Measurements from ENCODE around the gene IWS1.
"Not testable (repeated sequence)": the region's sequence is repeated elsewhere in the genome, so short reads cannot be mapped to it uniquely, and the experiment has no call there.

The IWS1 gene

DNA sequence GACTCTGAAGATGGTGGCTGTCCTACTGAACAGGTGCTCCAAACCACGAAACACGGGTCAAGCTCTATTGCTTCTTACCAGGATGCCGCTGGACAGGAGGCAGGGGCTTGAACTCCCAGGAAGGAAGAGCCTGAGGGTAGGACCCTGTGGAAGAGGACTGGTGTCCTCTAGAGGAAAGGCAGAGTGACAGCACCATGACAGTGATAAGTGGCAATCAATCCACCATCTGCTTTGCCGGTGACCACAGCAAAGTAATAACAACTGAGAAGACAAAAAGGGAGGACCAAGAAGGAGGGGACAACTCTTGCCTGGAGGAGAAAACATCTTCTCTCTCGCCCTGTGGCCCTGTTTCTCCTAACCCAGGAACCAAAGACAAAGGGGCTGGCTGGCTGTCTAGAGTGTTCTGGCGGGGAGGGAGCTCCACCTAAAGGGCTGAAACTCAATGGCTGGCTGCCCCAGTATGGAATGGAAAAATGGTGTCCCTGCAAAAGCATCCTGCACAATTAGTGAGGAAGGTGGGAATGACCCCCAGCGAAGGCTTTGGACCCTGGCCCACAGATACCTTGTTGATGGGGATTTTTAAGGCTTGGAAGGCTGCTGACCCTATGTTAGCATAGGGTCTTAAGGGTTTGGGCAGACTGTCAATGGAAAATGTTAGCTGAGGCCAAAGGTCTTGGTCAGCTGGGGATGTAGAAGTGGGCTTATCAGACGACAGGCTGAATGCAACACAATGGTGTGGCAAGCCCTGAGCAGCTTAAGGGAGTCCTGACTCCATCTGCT lies 72.7 kb downstream of the IWS1 start:
- no peak for DNase-seq

GRCh38 chr2:127453013-127453391 lies 73.3 kb downstream of the IWS1 start:
- no peak for DNase-seq

DNA sequence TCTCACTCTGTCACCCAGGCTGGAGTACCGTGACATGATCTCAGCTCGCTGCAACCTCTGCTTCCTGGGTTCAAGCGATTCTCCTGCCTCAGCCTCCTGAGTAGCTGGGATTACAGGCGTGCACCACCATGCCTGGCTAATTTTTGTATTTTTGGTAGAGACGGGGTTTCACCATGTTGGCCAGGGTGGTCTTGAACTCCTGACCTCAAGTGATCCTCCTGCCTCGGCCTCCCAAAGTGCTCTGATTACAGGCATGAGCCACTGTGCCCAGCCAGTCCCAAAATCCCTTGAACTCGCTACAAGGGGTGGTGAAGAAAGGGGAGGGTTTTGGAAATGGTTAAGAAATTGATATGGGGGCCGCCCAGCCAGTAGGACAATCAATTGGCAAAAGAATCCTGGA lies 73.9 kb downstream of the IWS1 start:
- DNase-seq: not testable (repeated sequence)

- no peak for DNase-seq
Measured at GRCh38 chr2:127451981-127452380, 74.3 kb downstream of the IWS1 start.

DNA sequence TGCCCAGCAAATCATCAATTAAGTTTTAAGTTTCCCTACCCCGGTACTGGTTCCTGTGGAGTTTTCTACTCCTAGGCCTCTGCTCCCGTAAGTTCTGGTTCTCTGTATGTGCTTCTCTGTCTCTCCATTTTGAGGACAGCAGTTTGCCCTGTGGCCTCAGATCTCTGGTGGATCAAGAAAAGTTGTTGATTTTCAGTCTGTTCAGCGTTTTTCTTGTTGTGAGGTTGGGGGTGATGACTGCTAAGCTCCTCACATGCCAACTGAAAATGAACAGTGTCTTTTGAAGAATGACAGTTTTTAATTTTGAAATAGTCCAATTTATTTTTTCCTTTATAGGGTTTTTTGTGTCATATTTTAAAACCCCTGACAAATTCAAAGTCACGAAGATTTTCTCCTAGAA lies 76.4 kb downstream of the IWS1 start:
- DNase-seq: no peak

GRCh38 chr2:127449414-127449813 lies 76.9 kb downstream of the IWS1 start:
- no peak for DNase-seq

DNA sequence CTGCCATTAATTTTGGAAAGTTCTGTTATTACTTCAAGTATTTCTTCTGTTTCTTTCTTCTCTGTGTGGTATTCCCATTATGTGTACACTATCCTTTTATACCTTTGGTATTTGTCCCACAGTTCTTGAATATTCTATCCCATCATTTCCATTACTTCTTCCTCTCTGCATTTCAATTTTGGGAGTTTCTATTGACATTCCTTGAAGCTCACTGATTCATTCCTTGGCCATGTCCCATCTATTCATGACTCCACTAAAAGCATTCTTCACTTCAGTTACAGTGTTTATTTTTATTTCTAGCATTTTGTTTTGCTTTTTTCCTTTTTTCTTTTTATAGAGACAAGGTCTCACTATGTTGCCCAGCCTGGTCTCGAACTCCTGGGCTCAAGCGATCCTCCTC lies 77.8 kb downstream of the IWS1 start:
- no peak for DNase-seq

GRCh38 chr2:127439343-127439742 lies 86.9 kb downstream of the IWS1 start:
- no peak for DNase-seq

- DNase-seq: no peak
Measured at GRCh38 chr2:127437781-127438726, 88.2 kb downstream of the IWS1 start.

DNA sequence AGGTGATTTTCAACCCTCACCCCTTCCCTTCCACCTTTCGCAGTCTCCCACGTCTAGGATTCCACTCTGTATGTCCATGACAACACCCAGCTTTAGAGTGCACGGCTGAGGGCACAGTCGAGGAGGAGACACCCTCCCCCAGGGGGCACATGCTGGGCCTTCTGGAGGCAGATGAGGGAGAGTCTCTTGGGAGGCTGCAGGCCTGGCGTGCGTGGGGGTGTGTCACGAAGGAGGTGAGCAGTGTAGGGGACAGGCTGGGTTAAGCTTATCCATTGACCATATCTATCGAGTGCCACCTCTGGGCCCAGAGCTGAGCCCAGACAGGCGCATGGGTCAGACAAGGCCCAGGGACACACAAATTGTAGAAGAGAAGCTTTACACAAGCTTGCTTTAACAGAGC lies 89.2 kb downstream of the IWS1 start:
- DNase-seq: no peak

- DNase-seq: no peak
Measured at GRCh38 chr2:127434515-127434914, 91.8 kb downstream of the IWS1 start.

- no peak for DNase-seq
Measured at GRCh38 chr2:127431408-127432023, 94.8 kb downstream of the IWS1 start.
